Esophagus mucosa (tissue), 1 donor: Measurements from ENCODE around the gene CCDC38. TPM values are rescaled to one million over a fixed set of nuclear protein-coding genes. Genes with fewer than 3 reads are reported as not detected.
A peak's percentile ranks its signal among the peaks of the same experiment; 100 is the strongest.

Experiments
- ATAC-seq: fragments of 200-7000 bp; cut with Tn5 transposase; one replicate; pipeline ENCODE4 v1.9.1; 2020
- total RNA-seq: library from RNA; stranded (reverse); gene quantifications from one replicate; pipeline ENCODE4 v1.2.4, GENCODE V29; 2023
- donor health status: DM: yes; HTN: yes; CAD: no.

CCDC38 gene
- total RNA-seq, 1 donor from 2014 or later, result not detected

DNA sequence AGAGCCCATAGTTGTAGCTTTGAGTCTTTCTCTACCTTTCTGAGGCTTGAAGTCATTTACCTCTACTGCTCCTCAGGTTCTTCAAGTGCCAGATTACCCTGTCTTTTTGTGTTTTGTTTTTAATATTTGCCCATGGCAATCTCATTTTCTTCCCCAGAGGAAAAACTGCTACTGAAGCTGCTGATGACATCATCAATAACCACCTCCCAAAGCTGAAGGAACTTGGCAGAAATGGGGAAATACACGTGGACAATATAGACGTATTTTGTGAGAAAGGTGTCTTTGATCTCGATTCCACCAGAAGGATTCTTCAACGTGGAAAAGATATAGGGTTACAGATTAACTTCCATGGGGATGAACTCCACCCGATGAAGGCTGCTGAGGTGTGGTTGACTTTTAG lies 17.8 kb upstream of the CCDC38 start:
- ATAC-seq, result no peak

GRCh38 chr12:95959107-95959506 lies 16.7 kb upstream of the CCDC38 start:
- peak; percentile 48 for ATAC-seq

DNA sequence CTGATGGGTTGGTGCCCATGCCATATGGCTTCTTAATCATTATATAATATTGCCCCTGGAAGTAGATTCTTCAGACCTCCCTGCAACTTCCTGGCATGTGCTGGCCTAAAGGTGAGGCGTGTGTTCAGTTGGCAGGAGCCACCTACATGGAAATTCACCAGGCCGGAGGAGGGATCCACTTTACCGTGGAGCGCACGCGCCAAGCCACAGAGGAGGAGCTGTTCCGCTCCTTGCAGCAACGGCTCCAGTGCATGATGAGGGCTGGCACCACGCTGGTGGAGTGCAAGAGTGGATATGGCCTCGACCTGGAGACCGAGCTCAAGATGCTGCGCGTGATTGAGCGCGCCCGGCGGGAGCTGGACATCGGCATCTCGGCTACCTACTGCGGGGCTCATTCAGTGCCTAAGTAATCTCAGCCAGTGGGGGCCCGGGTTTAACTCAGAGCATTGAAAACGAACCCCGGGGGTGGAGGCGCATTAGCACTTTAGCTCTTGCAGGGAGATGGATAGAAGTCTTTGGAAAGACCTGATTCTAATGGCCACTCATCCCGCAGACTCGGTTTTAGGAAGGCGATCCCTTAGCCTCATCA lies 14.2 kb upstream of the CCDC38 start:
- no peak for ATAC-seq

DNA sequence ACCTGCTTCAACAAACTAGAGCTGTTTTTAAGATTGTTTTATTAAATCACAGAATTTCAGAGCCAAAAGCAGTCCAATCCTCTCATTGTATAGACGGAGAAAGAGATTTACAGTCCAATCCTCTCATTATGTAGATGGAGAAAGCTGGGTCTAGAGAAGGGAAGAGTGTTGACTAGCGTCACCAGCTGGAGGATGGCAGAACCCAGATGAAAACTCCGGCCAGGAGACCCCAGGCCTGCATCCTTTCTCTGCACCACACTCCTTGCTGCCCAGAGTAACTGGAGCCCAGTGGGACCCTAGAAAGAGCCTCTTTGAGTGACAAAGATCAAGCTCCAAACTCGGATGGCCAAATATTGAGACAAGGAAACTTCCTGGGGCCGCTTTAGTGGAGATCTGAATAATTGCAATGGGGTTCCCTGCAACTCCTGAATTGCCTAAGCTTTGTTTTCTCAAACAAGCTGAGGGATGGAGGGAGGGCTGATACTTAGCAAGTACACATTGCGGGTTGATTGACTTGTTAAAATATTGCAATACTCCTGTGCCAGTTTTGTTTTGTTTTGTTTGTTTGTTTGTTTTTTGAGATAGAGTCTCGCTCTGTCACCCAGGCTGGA lies 13.2 kb upstream of the CCDC38 start:
- ATAC-seq, result no peak

DNA sequence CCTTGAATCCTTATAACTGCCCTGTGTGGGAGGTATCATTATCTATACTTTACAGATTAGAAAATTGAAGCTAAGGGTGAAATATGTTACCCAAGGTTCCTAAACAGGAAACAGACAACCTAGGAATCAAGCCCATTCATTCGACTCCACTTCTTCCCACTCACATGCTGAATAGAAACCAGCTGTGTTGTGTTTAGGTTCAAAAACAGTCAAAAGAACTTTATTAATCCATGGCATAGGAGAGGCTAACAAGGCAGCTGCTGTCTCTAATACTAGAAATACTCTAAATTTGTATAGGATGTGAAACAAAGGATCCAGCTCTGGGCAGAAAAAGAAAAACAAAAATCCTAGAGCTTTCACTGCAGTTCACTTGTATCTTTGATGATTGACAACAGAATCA lies 10.6 kb upstream of the CCDC38 start:
- ATAC-seq, result no peak

DNA sequence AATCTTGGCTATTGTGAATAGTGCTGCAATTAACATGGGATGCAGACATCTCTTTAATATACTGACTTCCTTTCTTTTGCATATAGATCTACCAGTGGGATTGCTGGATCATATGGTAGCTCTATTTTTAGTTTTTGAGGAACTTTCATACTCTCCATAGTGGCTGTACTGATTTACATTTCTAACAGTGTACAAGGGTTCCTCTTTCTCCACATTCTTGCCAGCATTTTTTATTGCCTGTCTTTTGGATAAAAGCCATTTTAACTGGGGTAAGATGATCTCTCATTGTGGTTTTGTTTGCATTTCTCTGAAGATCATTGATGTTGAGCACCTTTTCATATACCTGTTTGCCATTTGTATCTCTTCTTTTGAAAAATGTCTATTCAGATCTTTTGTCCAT lies 9.1 kb upstream of the CCDC38 start:
- no peak for ATAC-seq

DNA sequence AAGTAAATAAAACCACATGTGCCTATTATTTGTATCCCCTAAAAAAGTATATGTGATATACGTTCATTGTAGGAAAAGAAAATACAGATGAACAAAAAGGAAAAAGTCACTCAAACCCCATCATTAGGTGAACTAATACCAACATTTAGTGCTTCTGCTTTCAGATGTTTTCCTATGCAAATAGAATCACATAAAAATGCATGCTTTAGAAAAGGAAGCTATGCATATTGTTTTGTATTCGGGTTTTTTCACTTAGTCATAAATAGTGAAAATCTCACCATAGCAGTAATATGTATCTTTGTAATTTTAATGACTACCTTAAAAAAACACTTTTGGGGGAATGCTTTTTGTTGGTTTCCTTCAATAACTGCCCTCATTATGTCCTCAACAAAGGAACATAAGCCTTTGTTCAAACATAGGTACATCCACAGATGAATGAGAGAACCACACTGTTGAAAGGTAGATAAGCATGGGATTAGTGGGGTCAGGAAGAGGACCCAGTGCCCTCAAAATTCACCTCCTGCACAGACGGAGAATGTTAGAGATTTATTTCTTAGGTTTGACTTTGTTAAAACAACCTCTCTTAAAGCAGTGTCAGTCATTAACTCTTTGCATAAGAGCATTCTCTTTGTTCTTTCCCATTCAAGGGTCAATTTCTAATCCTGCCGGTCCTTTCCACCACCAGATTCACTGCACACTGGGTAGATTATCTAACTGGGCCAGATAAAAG lies 7.2 kb upstream of the CCDC38 start:
- no peak for ATAC-seq

- no peak for ATAC-seq
These were observed 1.8 kb upstream of the CCDC38 start for GRCh38 chr12:95944108-95944704.

DNA sequence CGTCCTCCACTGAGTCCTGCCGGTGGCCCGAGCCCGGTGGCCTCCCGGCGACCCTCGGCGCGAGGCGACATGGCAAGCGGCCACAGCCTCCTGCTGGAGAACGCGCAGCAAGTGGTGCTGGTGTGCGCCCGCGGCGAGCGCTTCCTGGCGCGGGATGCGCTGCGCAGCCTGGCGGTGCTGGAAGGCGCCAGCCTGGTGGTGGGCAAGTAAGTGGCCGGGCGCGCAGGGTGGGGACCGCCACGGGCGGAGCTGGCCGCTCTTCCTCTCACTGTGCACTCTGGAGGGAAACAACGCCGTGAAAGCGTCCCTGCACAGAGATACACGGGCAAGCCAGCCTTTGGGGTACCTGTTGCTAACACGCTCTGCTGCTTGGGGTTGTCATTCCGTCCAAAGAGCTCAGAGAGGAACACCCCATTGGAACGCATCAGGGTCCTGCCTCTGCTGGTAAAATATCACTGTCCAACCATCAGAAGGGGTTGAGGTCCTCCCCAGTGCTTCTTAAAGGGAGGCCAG lies 972 bp upstream of the CCDC38 start, which contains the start of gene AMDHD1:
AMDHD1 (plus strand) TSS at position 2 of the 513 bp plus-strand sequence; CDS start at position 70, 68 bp downstream.
- ATAC-seq, result peak; percentile 77

DNA sequence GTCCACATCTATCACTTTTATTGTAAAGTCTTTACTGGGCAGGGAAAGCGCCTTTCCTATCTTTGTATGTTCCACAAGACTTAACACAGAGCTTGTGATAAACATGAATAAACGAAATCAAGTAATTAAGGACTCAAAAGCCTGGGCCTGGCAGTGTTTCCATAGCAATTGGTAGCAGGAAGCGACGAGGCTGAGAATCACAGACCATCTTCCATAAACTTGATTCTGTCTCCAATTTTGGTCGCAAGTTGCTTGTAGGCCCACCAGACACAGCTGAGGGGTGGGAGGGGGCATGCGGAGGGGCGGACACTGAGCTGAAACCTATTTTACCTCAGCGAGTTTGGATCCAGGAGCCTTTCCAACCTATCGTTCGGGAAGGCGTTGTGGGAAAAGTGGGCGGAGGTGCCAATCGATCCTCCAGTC lies 302 bp downstream of the CCDC38 start:
- no peak for ATAC-seq

GRCh38 chr12:95940514-95940913 lies 1.9 kb downstream of the CCDC38 start:
- ATAC-seq, result no peak

- ATAC-seq, result no peak
These were observed 20.2 kb downstream of the CCDC38 start for GRCh38 chr12:95922231-95922630.

- ATAC-seq, result no peak
These were observed 23.3 kb downstream of the CCDC38 start for GRCh38 chr12:95919110-95919509.

DNA sequence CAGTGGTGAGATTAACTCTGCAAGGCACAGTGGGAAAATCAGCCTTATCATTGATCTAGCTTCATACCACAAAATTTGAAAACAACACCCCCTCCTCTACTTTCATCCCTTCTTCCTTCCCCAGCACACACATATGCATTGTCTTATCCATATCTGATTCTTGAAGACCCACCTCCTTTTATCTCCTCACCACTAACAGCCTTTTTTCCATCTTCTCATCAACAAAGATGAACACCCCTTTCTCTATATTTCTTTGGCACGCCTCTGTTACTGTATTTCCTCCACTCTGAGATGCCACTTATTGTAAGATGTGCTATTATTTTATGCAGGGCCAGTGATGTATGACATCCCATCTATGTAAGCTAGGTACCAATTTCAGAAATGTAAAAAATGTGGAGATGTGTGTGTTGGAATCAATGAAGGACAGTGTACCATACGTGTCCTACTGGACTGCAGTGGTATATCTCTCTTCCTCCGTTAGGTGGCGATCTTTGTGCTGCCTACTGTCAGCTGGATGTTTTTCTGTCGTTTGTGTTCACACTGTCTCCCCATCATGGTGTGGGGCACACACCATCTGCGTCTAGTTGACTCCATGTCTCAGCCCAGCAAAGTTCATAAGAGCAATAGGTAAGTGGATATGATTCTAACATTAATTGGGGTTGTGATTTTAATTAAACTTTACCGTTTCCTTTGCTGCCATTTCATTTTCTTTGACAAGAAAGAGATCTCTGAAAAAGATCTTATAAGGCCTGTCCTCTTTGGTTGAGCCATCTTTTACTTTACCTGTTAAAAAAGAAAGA lies 24.0 kb downstream of the CCDC38 start:
- ATAC-seq, result peak; percentile 87

GRCh38 chr12:95909871-95910270 lies 32.5 kb downstream of the CCDC38 start:
- no peak for ATAC-seq

- ATAC-seq, result no peak
These were observed 33.8 kb downstream of the CCDC38 start for GRCh38 chr12:95908573-95908972.

DNA sequence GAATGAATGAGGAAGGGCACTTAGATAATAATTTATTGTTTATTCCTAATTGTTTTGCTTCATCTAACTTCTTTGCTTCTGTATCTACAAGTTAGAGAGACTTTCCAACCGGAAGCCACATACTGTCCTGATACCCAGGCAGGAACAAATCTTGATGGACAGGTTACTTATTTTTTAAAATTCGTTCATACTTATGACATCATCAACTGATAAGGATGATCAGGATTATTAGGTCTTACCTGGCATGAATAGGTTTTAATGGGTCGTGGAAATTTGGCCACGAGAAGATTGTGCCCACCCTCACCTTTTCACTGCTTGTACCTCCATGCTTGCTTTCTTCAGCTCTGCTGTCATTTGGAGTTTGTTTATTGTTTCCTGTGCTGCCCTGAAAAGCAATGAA lies 44.3 kb downstream of the CCDC38 start:
- ATAC-seq, result no peak

- no peak for ATAC-seq
These were observed 45.6 kb downstream of the CCDC38 start for GRCh38 chr12:95896846-95897245.

GRCh38 chr12:95890958-95891357 lies 51.5 kb downstream of the CCDC38 start:
- no peak for ATAC-seq

DNA sequence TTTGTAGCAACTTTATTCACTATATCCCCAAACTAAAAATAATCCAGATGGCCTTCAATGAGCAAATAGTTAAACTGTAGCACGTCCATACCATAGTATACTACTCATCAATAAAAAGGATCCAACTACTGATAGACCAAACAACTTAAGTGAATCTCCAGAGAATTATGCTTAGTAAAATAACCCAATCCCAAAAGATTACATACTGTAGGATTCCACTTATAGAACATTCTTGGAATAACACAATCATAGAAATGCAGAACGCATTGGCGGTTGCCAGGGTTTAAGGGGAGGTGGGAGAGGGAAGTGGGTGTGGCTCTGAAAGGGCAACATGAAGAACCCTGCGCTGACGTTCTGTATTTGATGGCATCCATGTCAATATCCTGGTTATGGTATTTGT lies 55.1 kb downstream of the CCDC38 start:
- no peak for ATAC-seq

- ATAC-seq, result no peak
These were observed 57.4 kb downstream of the CCDC38 start for GRCh38 chr12:95884998-95885397.

- no peak for ATAC-seq
These were observed 59.5 kb downstream of the CCDC38 start for GRCh38 chr12:95882873-95883272.
